CD4-positive, alpha-beta T cell treated with Interleukin-15 for 1 hour (primary cell): ENCODE measurements around the gene OTOG.

ENCODE experiments used
- DNase-seq: peaks from one replicate; pipeline ENCODE4 v3.0.0-alpha.2; 2020

Gene OTOG

DNA sequence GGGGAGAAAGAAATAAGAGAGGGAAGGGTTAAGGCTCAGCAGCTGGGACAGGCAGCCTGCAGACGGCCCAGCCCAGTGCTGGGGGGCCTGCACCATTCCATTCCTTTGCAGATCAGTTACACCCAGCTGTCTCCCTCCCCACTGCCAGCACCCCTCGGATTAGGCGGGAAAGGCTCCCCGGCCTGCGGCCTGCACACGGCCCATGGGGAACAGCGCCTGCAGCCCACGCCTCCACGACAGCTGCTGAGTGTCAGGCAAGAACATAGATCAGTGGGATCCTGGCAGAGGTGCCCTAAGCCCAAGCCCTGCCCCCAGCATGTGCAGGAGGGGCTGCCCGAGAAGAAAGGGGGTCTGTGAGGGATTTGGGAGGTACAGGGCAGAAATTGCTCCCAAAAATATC lies 106.6 kb downstream of the OTOG start:
- no peak for DNase-seq

DNA sequence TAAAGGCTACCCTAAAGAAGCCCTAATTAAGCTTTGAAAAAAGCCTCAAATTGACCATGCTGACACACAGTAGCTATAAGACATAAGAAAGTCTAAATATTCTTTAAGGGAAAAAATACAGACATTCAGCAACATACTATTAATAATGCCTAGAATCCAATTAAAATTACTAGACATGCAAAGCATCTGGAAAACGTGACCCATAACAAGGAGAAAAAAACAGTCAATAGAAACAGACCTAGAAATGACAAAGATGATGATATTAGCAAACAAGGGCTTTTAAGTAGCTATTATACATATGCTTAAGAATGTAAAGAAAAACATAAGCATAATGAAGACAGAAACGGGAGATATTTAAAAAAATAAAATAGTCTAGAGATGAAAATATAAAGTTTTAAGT lies 108.6 kb downstream of the OTOG start:
- DNase-seq = no peak

DNA sequence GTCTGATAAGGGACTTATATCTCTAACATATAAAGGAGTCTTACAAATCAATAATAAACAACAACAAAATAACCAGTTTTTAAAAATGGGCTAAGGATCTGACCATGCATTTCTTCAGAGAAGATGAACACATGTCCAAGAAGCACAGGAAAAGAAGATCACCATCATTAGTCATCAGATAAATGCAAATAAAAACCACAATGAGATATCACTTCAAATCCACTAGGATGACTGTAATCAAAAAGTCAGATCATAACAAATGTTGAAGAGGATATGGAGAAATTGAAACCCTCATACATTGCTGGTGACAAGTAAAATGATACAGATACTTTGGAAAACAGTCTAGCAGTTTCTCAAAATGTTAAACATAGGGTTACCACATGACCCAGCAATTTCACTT lies 111.2 kb downstream of the OTOG start:
- DNase-seq = no peak

DNA sequence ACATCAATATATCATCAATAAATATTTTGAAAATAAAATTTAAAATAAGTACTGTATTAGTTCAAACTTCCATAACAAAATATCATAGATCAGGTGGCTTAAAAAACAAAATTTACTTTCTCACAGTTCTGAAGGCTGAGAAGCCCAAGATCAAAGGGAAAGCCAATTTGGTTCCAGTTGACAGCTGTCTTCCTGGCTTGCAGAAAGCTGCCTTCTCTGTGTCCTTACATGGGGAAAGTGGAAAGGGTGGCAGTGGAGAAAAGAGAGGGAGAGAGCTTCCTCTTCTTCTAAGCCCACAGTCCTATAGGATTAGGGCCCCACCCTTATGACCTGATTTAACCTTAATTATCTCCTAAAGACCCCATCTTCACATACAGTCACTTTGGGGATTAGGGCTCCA lies 121.1 kb downstream of the OTOG start:
- no peak for DNase-seq

GRCh38 chr11:17672469-17672868 lies 125.4 kb downstream of the OTOG start:
- no peak for DNase-seq

DNA sequence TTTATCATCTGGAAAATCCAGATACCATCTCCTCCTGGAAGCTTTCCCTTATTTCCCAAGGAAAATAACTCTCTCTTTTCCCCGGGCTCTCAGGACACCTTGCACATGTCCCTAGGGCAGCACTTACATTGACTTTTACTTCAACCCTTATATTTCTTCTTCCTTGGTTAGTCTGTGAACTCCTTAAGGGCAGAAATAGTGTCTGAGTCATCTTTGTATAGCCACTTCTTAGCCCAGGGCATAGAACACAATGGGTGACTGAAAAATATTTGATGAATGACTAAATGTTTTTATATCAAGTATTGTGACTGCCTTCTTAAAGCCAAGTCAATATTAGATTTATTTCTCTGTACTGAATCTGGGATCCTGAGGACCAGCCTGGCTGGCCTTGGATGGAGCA lies 126.9 kb downstream of the OTOG start:
- DNase-seq = no peak

- no peak for DNase-seq
Measured at GRCh38 chr11:17682848-17683247, 135.8 kb downstream of the OTOG start.

DNA sequence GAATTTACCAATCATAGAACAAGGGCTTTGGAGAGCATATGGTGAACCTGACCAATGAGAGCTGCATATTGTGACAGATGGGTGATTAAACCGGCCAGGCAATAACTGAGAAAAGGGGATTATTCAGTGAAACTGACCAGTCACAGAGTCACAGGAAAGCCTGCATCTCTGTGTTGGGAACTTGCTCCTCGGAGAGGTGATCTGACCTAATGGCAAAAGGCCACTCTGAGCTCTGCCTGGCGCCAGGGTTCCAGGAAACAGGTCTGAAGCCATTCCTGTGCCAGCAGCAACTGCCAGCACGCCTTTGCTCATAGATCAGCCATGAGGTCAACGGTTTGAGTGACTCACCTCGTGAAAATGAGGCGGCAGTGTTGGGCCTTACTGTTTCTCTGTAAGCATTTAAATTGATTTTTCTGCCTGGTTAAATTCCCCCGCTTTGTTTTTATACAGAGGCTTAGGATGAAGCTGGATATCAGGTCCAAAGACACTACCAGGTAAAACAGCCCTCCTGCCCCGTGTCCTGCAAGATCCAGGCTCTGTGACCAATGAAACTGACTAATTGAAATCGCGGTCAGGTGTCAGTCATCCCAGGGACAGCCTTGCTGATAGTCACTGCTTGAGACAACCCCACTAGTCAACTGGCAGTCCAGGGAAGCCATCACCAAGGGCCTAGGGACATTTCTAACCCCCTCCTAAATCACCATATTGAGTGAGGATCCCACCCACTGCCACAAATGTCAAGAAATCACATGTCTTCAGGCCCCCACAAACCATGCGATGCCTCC lies 136.5 kb downstream of the OTOG start:
- DNase-seq = no peak

- DNase-seq = no peak
Measured at GRCh38 chr11:17684550-17684949, 137.5 kb downstream of the OTOG start.

DNA sequence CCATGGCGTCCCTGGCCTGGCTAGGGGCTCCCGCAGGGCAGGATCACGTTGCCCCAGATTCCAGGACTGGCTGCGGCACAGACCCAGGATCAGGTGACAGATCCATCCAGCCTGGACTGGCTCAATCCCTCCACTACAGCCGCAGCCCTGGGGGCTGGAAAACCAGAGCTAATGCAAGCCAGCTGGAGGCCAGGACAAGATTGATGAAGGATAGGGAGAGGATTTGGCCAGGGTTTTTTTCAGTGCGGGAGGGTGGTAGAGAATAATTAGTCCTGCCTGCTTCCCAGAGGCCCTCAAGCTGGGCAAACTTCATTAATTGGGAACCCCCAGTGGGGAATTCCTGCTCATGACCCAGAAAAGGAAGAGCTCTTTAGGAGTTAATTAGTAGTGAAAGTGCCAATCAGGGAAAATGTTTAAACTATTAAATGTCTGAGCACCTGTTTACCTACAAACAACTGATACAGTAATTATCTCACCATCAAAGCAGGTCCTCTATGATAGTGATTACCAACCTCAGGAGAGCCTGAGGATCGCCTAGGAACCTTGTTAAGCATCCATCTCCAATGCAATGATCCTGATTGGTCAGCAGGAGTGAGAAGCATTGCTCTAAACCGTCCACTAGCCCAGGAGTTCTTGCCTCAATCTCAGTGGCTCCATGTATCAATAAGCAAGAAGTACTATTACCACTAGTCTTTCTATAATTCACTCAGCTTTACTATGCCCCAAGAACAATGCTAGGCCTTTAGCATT lies 139.3 kb downstream of the OTOG start:
- no peak for DNase-seq

DNA sequence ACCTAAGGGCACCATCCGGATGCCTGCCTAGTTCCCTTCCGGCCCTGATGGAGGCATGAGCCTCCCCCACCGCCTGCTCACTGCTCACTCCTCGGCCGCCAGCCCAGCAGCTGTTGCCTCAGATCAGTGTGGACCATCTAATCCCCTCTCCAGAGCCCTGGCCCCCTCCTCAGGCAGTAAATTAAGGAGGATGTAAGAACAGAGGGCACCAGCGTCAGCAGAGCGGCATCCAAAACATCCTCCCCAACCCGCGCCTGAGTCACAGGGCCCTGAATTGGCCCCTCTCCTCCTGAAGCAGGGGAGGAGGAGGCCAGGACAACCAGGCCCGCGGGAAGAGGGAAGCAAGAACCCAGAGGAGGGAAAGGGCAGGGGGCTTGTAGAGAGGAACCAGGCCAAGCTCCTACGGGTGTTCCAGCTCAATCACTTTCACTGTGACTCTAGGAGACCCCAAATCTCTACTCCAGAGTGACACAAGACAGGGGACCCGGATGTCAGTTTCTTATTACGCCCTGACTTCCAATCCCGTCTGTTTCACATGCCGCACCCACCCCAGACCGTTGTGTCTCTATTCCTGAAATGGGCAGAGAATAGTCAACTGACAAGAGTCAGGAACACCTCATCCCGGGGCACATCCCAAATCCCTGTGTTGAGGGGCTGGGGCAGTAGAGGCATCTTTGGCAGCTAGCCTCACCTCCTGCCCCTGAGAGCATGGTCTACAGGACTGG lies 141.0 kb downstream of the OTOG start:
- no peak for DNase-seq

DNA sequence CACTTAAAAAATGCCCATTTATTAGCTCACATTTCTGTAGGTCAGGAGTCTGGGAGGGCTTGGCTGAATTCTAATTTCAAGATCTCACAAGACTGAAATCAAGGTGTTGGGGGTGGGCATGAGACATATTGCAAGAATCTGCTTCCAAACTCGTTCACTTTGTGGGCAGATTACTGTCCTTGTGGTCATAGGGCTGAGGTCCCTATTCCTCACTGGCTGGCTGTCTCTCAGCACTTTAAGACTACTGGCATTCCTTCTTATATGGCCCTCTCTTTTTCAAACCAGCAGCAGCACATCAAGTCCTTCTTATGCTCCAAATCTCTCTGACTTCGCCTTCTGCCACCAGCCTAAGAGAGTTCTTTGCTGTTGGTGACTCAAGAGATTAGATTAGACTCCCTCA lies 144.5 kb downstream of the OTOG start:
- DNase-seq = no peak

- no peak for DNase-seq
Measured at GRCh38 chr11:17691976-17692375, 144.9 kb downstream of the OTOG start.

DNA sequence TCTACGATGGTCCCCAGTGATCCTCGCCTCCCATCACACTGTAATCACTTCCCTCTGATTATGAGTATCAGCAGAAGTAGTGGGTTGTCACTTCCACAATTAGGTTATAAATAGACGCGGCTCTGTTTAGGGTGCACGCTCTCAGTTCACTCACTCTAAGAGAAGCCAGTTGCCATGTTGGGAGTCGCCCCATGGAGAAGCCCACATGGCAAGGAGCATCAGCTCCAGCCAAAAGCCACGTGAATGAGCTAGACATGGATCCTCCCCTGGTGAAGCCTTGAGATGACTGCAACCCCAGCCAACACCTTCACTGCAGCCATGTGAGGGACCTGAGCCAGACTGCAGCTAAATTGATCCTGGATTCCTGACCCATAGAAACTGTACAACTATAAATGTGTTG lies 145.9 kb downstream of the OTOG start:
- no peak for DNase-seq

- no peak for DNase-seq
Measured at GRCh38 chr11:17693531-17693930, 146.5 kb downstream of the OTOG start.

GRCh38 chr11:17694494-17695110 lies 147.5 kb downstream of the OTOG start:
- no peak for DNase-seq

DNA sequence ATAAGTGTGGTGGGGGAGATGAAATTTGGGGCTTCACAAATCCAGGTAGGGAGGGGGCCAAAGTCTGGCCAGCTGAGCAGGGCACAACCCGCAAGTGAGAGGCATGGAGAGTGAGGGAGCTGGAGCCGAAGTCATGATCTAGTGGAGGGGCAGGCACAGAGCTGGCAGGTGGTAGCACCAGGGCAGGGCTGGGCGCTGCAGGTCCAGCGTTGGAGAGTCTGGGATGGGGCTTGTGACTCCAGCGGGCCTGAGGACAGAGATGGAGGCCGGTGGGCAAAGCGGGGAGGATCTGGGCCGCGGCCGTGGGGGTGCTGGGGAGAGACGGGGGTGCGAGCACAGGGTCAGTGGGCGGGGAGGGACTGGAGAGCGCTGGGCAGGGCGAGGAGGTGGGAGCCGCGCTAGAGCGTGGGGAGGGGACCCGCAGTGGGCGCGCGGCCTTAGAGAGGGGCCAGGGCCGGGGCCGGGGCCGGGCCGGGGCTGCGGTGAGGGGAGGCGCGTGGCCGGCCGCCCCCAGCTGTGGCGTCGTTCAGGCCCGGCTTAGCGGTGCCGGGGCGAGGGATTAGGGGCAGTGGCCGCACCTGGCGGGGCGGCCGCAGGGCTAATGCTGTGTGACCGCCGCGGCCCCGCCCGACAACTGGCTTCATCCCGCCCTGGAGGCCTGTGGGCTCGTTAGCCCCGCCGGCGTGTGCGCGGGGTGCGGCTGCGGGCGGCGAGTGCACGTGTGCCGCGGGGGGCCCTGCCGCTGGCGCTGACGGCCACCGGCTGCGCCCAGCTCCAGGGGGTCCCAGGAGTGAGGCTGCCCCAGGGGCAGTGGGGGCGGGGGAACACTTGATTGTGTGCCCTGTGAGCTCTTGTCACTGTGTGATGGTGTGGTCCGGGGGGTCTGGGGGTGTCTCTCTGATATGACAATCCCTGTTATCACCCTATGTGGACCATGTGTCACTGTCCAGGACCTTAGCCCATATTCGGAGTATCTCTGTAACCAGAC lies 148.7 kb downstream of the OTOG start:
- DNase-seq = no peak

DNA sequence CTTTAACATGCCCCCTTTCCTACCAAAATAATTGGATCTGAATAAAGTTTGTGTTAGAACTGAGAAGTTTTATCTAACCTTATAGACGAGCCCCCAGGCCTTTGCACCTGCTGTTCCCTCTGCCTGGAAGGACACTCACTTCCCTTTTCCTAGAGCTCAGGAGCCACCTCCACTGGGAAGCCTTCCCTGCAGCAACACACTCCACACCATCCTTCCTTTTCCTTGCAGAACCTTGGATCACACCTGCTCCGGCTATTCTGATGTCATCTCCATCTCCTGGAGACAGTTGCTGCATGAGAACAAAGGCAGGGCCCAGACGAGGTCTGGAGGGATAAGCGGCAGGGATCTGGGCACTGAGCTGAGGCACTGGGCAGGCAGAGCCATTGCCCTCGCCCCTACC lies 149.7 kb downstream of the OTOG start:
- no peak for DNase-seq
